HepG2 (cell line): ENCODE data around the gene APRT. TPM values are rescaled to one million over a fixed set of nuclear protein-coding genes. Genes with fewer than 3 reads are reported as not detected.

ENCODE experiments used
- GATAD2A ChIP-seq: IDR thresholded peaks from 2 replicates; pipeline ENCODE4 v1.6.1; 2016
- JUN ChIP-seq: sonication (generic); formaldehyde crosslinking; IDR thresholded peaks from 2 replicates; pipeline ENCODE4 v1.4.0; 2020; ENCODE audit warnings: mild to moderate bottlenecking, missing genetic modification reagents
- KDM2A ChIP-seq: sonication (generic); formaldehyde crosslinking; IDR thresholded peaks from 2 replicates; pipeline ENCODE4 v1.4.0; 2020; ENCODE audit warnings: low read depth, missing genetic modification reagents, borderline replicate concordance
- NCOA1 ChIP-seq: sonication (generic); formaldehyde crosslinking; IDR thresholded peaks from 2 replicates; pipeline ENCODE4 v1.9.0; 2021; ENCODE audit warnings: missing genetic modification reagents
- NR2C2 ChIP-seq: sonication (generic); formaldehyde crosslinking; IDR thresholded peaks from 2 replicates; pipeline ENCODE4 v1.4.0; 2020; ENCODE audit warnings: missing genetic modification reagents, mild to moderate bottlenecking, moderate library complexity, borderline replicate concordance
- SMYD3 ChIP-seq: sonication (generic); formaldehyde crosslinking; IDR thresholded peaks from 2 replicates; pipeline ENCODE4 v1.8.1; 2023; ENCODE audit warnings: mild to moderate bottlenecking, missing genetic modification reagents
- SP2 ChIP-seq: sonication (generic); formaldehyde crosslinking; IDR thresholded peaks from 2 replicates; pipeline ENCODE4 v1.5.1; 2020; ENCODE audit warnings: mild to moderate bottlenecking, missing genetic modification reagents
- TAF1 ChIP-seq: sonication (generic); formaldehyde crosslinking; IDR thresholded peaks from 2 replicates; pipeline ENCODE4 v1.4.0; 2020; ENCODE audit warnings: missing genetic modification reagents
- THYN1 ChIP-seq: sonication (generic); formaldehyde crosslinking; IDR thresholded peaks from 2 replicates; pipeline ENCODE4 v1.8.1; 2023; ENCODE audit warnings: low read depth, mild to moderate bottlenecking, moderate library complexity, missing genetic modification reagents, borderline replicate concordance
- U2AF1 ChIP-seq: fragments of 200-400 bp; formaldehyde crosslinking; optimal IDR thresholded peaks from 2 replicates; pipeline ENCODE3; 2017; ENCODE audit warnings: mild to moderate bottlenecking, low read depth, low read length
- XBP1 ChIP-seq: sonication (generic); formaldehyde crosslinking; IDR thresholded peaks from 2 replicates; pipeline ENCODE4 v1.5.0; 2020; ENCODE audit warnings: missing genetic modification reagents
- ZBTB42 ChIP-seq: sonication (generic); formaldehyde crosslinking; IDR thresholded peaks from 2 replicates; pipeline ENCODE4 v1.5.0; 2020; ENCODE audit warnings: mild to moderate bottlenecking, missing genetic modification reagents
- ZNF652 ChIP-seq: IDR thresholded peaks from 2 replicates; pipeline ENCODE4 v1.6.1; 2016; ENCODE audit warnings: low read depth, borderline replicate concordance
- ZNF766 ChIP-seq: sonication (generic); formaldehyde crosslinking; IDR thresholded peaks from 2 replicates; pipeline ENCODE4 v1.5.0; 2020; ENCODE audit warnings: missing genetic modification reagents, borderline replicate concordance
- ZNF782 ChIP-seq: sonication (generic); formaldehyde crosslinking; IDR thresholded peaks from 2 replicates; pipeline ENCODE4 v1.4.0; 2020; ENCODE audit warnings: missing genetic modification reagents, mild to moderate bottlenecking, borderline replicate concordance
- ZNF790 ChIP-seq: sonication (generic); formaldehyde crosslinking; IDR thresholded peaks from 2 replicates; pipeline ENCODE4 v1.8.0; 2022; ENCODE audit warnings: missing genetic modification reagents, mild to moderate bottlenecking, borderline replicate concordance
- polyA plus RNA-seq, 8 experiments: library from polyadenylated mRNA; depleted of rRNA in 3 of 8; stranded (reverse) in 7 of 8; unstranded in 1 of 8; fragments of >200 nt; fragmentation: Illumina TruSeq in 4 of 8; extraction: Trizol in 4 of 8; gene quantifications; 2 replicates each; pipeline versions ENCODE4 v1.2.1 to v1.2.3, GENCODE V29; 2011 to 2016; ENCODE audit warnings: low read depth in 4 of 8, missing spikeins in 1 of 8, mixed read lengths in 1 of 8; ENCODE audit not compliant: insufficient read depth in 1 of 8
- total RNA-seq, 5 experiments: library from RNA; depleted of rRNA; stranded (reverse); fragments of >200 nt; fragmentation: Illumina TruSeq; extraction: Trizol; gene quantifications; 2 replicates each; pipeline ENCODE4 v1.2.3, GENCODE V29; 2016; ENCODE audit warnings: low read depth in 1 of 5
- TF ChIP-seq, protein P1 (sequence below): fragments of 450-650 bp; IDR thresholded peaks from 2 replicates; pipeline ENCODE4 v1.6.1; 2016
- TF ChIP-seq, protein P2 (sequence below): sonication (generic); formaldehyde crosslinking; IDR thresholded peaks from 2 replicates; pipeline ENCODE4 v1.4.0; 2020; ENCODE audit warnings: missing genetic modification reagents
- TF ChIP-seq, protein P3 (sequence below): conservative IDR thresholded peaks from 2 replicates; pipeline ENCODE4 v1.6.1; 2018; ENCODE audit warnings: missing genetic modification reagents
- TF ChIP-seq, protein P4 (sequence below): sonication (generic); formaldehyde crosslinking; conservative IDR thresholded peaks from 2 replicates; pipeline ENCODE4 v1.8.1; 2023; ENCODE audit warnings: missing genetic modification reagents
- TF ChIP-seq, protein P5 (sequence below): IDR thresholded peaks from 2 replicates; pipeline ENCODE4 v1.6.1; 2016; ENCODE audit warnings: low read depth, borderline replicate concordance
- TF ChIP-seq, protein P6 (sequence below): sonication (generic); formaldehyde crosslinking; IDR thresholded peaks from 2 replicates; pipeline ENCODE4 v1.4.0; 2020; ENCODE audit warnings: mild to moderate bottlenecking, missing genetic modification reagents

Gene APRT
- total and polyA plus RNA-seq, 2 of the 13 experiments (the other 11 are each of a cell fraction or from before 2014, with no cell fraction given) = 155 to 242 TPM

DNA sequence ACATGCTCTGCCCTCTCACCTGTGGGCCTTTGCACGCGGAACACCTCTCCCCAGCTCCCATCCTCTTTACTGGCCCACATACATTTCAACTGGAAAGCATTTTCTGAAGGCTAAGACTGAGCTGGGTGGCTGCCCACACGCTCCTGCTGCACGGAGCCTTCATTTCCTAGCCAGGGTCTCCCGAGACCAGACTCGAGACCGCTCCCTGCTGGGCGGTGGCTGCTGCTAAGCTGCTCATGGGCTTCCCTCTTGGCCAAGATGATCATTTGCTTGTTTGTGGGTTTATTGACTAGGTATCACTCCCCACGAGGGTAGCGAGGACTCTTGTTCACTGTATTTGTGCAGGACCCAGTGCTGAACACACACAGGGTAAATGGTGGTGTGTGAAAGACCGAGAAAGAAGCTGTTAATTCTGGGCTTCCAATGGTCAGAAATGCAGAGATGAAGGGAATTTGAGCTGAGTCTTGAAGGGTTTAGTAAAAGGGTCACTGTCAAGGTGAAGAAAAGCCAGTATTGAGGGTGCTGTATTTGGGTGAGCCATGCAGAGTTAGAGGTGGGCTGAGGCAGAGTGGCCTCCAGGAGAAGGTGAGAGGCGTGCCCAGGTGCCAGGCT, 46.1 kb upstream of the APRT start (continued):
- TF ChIP-seq U2AF1 = peak; percentile 45
- TF ChIP-seq ZNF790 = no peak
- TF ChIP-seq SP2 (CRISPR knock-in tag) = no peak
- no peak for TF ChIP-seq SMYD3 (CRISPR knock-in tag)
- no peak for TF ChIP-seq NR2C2 (CRISPR knock-in tag)
- TF ChIP-seq, protein P1, sequence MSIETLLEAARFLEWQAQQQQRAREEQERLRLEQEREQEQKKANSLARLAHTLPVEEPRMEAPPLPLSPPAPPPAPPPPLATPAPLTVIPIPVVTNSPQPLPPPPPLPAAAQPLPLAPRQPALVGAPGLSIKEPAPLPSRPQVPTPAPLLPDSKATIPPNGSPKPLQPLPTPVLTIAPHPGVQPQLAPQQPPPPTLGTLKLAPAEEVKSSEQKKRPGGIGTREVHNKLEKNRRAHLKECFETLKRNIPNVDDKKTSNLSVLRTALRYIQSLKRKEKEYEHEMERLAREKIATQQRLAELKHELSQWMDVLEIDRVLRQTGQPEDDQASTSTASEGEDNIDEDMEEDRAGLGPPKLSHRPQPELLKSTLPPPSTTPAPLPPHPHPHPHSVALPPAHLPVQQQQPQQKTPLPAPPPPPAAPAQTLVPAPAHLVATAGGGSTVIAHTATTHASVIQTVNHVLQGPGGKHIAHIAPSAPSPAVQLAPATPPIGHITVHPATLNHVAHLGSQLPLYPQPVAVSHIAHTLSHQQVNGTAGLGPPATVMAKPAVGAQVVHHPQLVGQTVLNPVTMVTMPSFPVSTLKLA = no peak
- no peak for TF ChIP-seq ZBTB42
- no peak; the same call in 1 of the 2 replicates for TF ChIP-seq NCOA1
- 0 out of 2 replicates have a peak, but pooled peaks have one; percentile 37 for TF ChIP-seq GATAD2A (CRISPR knock-in tag)
- TF ChIP-seq, protein P2, sequence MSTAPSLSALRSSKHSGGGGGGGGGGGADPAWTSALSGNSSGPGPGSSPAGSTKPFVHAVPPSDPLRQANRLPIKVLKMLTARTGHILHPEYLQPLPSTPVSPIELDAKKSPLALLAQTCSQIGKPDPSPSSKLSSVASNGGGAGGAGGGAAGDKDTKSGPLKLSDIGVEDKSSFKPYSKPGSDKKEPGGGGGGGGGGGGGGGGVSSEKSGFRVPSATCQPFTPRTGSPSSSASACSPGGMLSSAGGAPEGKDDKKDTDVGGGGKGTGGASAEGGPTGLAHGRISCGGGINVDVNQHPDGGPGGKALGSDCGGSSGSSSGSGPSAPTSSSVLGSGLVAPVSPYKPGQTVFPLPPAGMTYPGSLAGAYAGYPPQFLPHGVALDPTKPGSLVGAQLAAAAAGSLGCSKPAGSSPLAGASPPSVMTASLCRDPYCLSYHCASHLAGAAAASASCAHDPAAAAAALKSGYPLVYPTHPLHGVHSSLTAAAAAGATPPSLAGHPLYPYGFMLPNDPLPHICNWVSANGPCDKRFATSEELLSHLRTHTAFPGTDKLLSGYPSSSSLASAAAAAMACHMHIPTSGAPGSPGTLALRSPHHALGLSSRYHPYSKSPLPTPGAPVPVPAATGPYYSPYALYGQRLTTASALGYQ (CRISPR knock-in tag) = no peak
- TF ChIP-seq, protein P3, sequence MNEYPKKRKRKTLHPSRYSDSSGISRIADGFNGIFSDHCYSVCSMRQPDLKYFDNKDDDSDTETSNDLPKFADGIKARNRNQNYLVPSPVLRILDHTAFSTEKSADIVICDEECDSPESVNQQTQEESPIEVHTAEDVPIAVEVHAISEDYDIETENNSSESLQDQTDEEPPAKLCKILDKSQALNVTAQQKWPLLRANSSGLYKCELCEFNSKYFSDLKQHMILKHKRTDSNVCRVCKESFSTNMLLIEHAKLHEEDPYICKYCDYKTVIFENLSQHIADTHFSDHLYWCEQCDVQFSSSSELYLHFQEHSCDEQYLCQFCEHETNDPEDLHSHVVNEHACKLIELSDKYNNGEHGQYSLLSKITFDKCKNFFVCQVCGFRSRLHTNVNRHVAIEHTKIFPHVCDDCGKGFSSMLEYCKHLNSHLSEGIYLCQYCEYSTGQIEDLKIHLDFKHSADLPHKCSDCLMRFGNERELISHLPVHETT = no peak
- no peak; the same call in 1 of the 2 replicates for TF ChIP-seq ZNF782
- TF ChIP-seq JUN (CRISPR knock-in tag) = 0 out of 2 replicates have a peak, but pooled peaks have one; percentile 8
- TF ChIP-seq, protein P4, sequence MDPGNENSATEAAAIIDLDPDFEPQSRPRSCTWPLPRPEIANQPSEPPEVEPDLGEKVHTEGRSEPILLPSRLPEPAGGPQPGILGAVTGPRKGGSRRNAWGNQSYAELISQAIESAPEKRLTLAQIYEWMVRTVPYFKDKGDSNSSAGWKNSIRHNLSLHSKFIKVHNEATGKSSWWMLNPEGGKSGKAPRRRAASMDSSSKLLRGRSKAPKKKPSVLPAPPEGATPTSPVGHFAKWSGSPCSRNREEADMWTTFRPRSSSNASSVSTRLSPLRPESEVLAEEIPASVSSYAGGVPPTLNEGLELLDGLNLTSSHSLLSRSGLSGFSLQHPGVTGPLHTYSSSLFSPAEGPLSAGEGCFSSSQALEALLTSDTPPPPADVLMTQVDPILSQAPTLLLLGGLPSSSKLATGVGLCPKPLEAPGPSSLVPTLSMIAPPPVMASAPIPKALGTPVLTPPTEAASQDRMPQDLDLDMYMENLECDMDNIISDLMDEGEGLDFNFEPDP (CRISPR knock-in tag) = no peak
- TF ChIP-seq ZNF766 = 0 out of 2 replicates have a peak, but pooled peaks have one; percentile 57
- TF ChIP-seq, protein P5, sequence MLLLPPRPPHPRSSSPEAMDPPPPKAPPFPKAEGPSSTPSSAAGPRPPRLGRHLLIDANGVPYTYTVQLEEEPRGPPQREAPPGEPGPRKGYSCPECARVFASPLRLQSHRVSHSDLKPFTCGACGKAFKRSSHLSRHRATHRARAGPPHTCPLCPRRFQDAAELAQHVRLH = no peak
- peak; percentile 65; the same call in 1 of the 2 replicates for TF ChIP-seq KDM2A (CRISPR knock-in tag)
- no peak for TF ChIP-seq THYN1 (CRISPR knock-in tag)
- no peak for TF ChIP-seq TAF1 (CRISPR knock-in tag)
- no peak for TF ChIP-seq ZNF652 (CRISPR knock-in tag)
- TF ChIP-seq, protein P6, sequence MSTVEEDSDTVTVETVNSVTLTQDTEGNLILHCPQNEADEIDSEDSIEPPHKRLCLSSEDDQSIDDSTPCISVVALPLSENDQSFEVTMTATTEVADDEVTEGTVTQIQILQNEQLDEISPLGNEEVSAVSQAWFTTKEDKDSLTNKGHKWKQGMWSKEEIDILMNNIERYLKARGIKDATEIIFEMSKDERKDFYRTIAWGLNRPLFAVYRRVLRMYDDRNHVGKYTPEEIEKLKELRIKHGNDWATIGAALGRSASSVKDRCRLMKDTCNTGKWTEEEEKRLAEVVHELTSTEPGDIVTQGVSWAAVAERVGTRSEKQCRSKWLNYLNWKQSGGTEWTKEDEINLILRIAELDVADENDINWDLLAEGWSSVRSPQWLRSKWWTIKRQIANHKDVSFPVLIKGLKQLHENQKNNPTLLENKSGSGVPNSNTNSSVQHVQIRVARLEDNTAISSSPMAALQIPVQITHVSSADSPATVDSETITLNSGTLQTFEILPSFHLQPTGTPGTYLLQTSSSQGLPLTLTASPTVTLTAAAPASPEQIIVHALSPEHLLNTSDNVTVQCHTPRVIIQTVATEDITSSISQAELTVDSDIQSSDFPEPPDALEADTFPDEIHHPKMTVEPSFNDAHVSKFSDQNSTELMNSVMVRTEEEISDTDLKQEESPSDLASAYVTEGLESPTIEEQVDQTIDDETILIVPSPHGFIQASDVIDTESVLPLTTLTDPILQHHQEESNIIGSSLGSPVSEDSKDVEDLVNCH (CRISPR knock-in tag) = no peak
- TF ChIP-seq XBP1 (CRISPR knock-in tag) = no peak
